Measurements from ENCODE around the gene PLET1. TPM values are rescaled to one million over a fixed set of nuclear protein-coding genes. Genes with fewer than 3 reads are reported as not detected.

The PLET1 gene
- total RNA-seq, 1 experiment from 2014 or later: not detected

- Histone ChIP-seq H2BK120ac (ENCODE audit: low read depth, low read length, poor library complexity, severe bottlenecking) (no peak overlapping the region), H3K9ac (ENCODE audit: extremely low read depth, insufficient read length, low read length) (no peak overlapping the region), H3K9me3 (ENCODE audit: control insufficient read depth, low read depth, low read length) (no peaks in the 10 kb centered on the region), H4K8ac (replicated peaks; ENCODE audit: insufficient read length, low read depth, low read length) (no peak overlapping the region), H3K4ac (ENCODE audit: low read depth, low read length) (no peak overlapping the region), H3T11ph (ENCODE audit: low read length) (no peak overlapping the region), H3K27me3 (ENCODE audit: insufficient read depth, low read length) (no peaks in the 10 kb centered on the region), H2BK5ac (ENCODE audit: insufficient read length, low read length) (no peak overlapping the region), H2BK15ac (ENCODE audit: low read depth, low read length) (no peak overlapping the region), H2AK5ac (ENCODE audit: insufficient read length, low read length) (no peak overlapping the region), H3K79me1 (ENCODE audit: insufficient read depth, low read depth, low read length, poor library complexity, severe bottlenecking) (no peaks in the 10 kb centered on the region), H4K20me1 (ENCODE audit: control insufficient read depth, insufficient read depth, insufficient read length) (no peaks in the 10 kb centered on the region), H3K23me2 (ENCODE audit: insufficient read length, low read depth, low read length, poor library complexity, severe bottlenecking) (no peaks in the 10 kb centered on the region), H3K4me1 (ENCODE audit: insufficient read depth, low read length) (peaks cover 2% of the 10 kb centered on the region; the same call in 1 of the 2 replicates), H3K18ac (ENCODE audit: insufficient read length, low read depth, low read length) (no peak overlapping the region), H2BK12ac (ENCODE audit: insufficient read length, low read depth, low read length) (no peak overlapping the region), H4K5ac (ENCODE audit: insufficient read length, low read depth, low read length) (no peak overlapping the region), H3K79me2 (ENCODE audit: insufficient read depth, low read length) (no peaks in the 10 kb centered on the region), H3K27ac (ENCODE audit: insufficient read length, low read depth, low read length) (no peak overlapping the region), H3K23ac (ENCODE audit: insufficient read length, low read depth, low read length) (no peak overlapping the region), H3K14ac (ENCODE audit: insufficient read depth, low read length) (no peak overlapping the region), H2AFZ (ENCODE audit: low read length) (no peak overlapping the region), H4K91ac (ENCODE audit: insufficient read length, low read depth, low read length) (no peak overlapping the region), H3K4me2 (ENCODE audit: insufficient read depth, insufficient read length, low read length) (no peak overlapping the region), H3K56ac (ENCODE audit: insufficient read length, low read depth, low read length) (no peak overlapping the region), H2BK20ac (ENCODE audit: low read depth, low read length, poor library complexity, severe bottlenecking) (no peak overlapping the region)
- TF ChIP-seq CTCF (conservative IDR thresholded peaks at IDR 0.05): no peak
- Mint-ChIP-seq H3K27ac (no peak overlapping the region), H3K36me3 (ENCODE audit: insufficient read depth in 1 of 3, low read depth in 3 of 3) (no peaks in the 10 kb centered on the region), H3K9me3 (no peaks in the 10 kb centered on the region), H3K4me3 (no peak overlapping the region), H3K27me3 (ENCODE audit: low read depth) (peaks cover 9% of the 10 kb centered on the region), H3K4me1 (peaks cover 19 to 22% of the 10 kb centered on the region in 2 experiments)
- WGBS (ENCODE audit: extremely low coverage, insufficient read length, low lambda C conversion rate): no CpG with 5 or more reads among the region's 4 CpGs
- no peak for DNase-seq
These were observed 35.4 kb upstream of the PLET1 start for GRCh38 chr11:112296044-112296443.
